ENCODE measurements around the gene MESP1. TPM values are rescaled to one million over a fixed set of nuclear protein-coding genes. Genes with fewer than 3 reads are reported as not detected.

MESP1 gene
- total RNA-seq, 1 donor from 2014 or later = 2.7 TPM

DNA sequence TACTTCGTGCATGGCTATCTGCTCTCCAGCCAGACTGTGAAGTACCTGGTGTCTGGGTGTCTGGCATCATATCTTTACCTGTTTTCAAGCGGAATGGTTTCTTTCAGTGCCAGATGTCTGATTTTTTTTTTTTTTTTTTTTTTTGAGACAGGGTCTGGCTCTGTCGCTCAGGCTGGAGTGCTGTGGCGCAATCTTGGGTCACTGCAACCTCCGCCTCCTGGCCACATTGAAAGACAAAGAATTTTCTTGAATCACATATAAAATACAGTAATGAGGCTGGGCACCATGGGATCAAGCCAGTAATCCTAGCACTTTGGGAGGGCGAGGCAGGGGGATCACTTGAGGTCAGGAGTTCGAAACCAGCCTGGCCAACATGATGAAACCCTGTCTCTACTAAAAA lies 2.8 kb upstream of the MESP1 start:
- DNase-seq (ENCODE audit: extremely low spot score in 2 of 2) = no peak
- Histone ChIP-seq H3K36me3 (no peaks in the 10 kb centered on the region), H3K27ac (no peak overlapping the region), H3K27me3 (no peaks in the 10 kb centered on the region), H3K9me3 (no peaks in the 10 kb centered on the region), H3K4me1 (peaks cover 15% of the 10 kb centered on the region), H3K4me3 (no peak overlapping the region)
- intact Hi-C loops (cut with DNase I) = no loop called here
- TF ChIP-seq, protein P1, sequence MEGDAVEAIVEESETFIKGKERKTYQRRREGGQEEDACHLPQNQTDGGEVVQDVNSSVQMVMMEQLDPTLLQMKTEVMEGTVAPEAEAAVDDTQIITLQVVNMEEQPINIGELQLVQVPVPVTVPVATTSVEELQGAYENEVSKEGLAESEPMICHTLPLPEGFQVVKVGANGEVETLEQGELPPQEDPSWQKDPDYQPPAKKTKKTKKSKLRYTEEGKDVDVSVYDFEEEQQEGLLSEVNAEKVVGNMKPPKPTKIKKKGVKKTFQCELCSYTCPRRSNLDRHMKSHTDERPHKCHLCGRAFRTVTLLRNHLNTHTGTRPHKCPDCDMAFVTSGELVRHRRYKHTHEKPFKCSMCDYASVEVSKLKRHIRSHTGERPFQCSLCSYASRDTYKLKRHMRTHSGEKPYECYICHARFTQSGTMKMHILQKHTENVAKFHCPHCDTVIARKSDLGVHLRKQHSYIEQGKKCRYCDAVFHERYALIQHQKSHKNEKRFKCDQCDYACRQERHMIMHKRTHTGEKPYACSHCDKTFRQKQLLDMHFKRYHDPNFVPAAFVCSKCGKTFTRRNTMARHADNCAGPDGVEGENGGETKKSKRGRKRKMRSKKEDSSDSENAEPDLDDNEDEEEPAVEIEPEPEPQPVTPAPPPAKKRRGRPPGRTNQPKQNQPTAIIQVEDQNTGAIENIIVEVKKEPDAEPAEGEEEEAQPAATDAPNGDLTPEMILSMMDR (IDR thresholded peaks at IDR 0.05) = no peak
- no peak for TF ChIP-seq POLR2A (IDR thresholded peaks at IDR 0.05)
- no peak for TF ChIP-seq POLR2AphosphoS5 (IDR thresholded peaks at IDR 0.05; ENCODE audit: insufficient read depth in 1 of 2, low read depth in 1 of 2)

DNA sequence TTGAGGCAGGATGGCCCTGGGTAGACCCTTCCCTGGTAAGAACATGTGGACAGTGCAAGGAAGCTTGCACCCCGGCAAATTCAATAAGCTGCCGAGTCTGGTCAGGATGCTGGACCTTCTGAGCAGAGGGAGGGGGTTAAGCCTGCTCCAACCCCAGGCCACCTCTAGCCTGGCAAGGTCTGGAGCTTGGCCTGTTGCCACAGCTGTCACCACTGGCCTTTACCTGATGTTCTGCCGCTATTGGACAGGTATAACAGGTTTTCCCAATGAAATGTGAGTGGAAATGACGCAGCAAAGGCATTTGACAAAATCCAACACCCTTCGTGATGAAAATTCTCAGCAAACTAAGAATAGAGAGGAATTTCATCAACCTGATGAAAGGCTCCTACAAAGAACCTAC lies 699 bp upstream of the MESP1 start:
- Histone ChIP-seq H3K4me3 (no peak overlapping the region), H3K27me3 (no peaks in the 10 kb centered on the region), H3K36me3 (no peaks in the 10 kb centered on the region), H3K27ac (no peak overlapping the region), H3K9me3 (no peaks in the 10 kb centered on the region), H3K4me1 (peaks cover 15% of the 10 kb centered on the region)
- TF ChIP-seq, protein P1 (IDR thresholded peaks at IDR 0.05) = no peak
- DNase-seq (ENCODE audit: extremely low spot score in 2 of 2) = no peak
- intact Hi-C loops (cut with DNase I) = no loop called here

DNA sequence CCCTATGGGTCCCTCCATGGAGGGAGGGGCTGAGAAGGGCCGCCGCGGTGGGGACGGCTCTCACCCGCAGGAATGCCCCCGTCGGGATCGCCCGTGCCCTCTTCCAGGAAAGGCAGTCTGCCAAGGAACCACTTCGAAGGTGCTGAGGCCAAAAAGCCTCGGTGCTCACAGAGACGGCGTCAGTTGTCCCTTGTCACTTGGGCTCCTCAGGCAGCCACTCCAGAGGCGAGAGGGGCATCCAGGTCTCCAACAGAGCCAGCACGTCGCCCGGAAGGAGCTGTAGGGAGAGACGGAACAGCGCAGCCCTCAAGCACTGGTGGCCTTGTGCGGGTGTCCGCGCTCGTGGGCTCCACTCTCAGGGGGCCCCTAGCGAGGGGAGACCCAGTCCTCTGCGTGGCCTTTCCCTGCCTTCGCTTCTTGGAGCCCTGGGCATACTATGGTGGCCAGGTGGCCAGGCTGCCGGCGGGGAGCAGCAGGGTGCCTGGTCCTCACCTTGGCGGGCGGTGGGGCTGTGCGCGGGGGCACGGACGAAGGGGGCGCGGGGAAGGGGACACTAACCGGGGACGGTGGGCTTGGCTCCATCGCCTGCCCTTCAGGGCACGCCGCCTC lies 994 bp downstream of the MESP1 start:
- peaks cover 15% of the 10 kb centered on the region for H3K4me1 ChIP-seq
- no peak overlapping the region for H3K27ac ChIP-seq
- no peaks in the 10 kb centered on the region for H3K9me3 ChIP-seq
- no peak for DNase-seq (ENCODE audit: extremely low spot score in 2 of 2)
- no peak for TF ChIP-seq POLR2AphosphoS5 (IDR thresholded peaks at IDR 0.05; ENCODE audit: insufficient read depth in 1 of 2, low read depth in 1 of 2)
- no peaks in the 10 kb centered on the region for H3K27me3 ChIP-seq
- H3K4me3 ChIP-seq = peak overlapping the region; percentile 51 to 79
- H3K36me3 ChIP-seq = no peaks in the 10 kb centered on the region
- intact Hi-C loops (cut with DNase I) = no loop called here

DNA sequence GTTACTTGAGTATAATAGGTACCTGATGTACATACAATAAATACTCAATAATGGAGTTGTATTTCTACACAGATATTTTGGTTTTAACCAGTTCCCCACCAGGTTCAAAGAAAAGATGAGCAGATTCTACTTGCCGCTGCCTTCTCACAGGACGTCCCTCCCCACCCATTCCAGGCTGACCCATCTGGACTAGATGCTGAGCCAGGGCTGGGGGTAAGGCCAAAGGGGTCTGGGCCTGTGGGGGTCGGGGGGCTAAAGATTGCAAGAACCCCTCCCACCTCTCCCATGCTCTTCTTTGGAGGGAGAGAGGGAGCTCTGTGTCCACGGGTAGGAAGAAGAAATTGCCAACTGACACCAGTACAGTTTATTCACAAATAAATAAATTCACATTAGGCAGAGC lies 1.5 kb downstream of the MESP1 start:
- no peak for TF ChIP-seq POLR2A (IDR thresholded peaks at IDR 0.05)
- TF ChIP-seq, protein P1 (IDR thresholded peaks at IDR 0.05) = no peak
- no peak for TF ChIP-seq POLR2AphosphoS5 (IDR thresholded peaks at IDR 0.05; ENCODE audit: insufficient read depth in 1 of 2, low read depth in 1 of 2)
- no peaks in the 10 kb centered on the region for H3K27me3 ChIP-seq
- H3K36me3 ChIP-seq = no peaks in the 10 kb centered on the region
- intact Hi-C loops (cut with DNase I) = no loop called here
- no peak for DNase-seq (ENCODE audit: extremely low spot score in 2 of 2)
- no peak overlapping the region for H3K27ac ChIP-seq
- H3K4me3 ChIP-seq = no peak overlapping the region
- no peaks in the 10 kb centered on the region for H3K9me3 ChIP-seq
- H3K4me1 ChIP-seq = peaks cover 15% of the 10 kb centered on the region

DNA sequence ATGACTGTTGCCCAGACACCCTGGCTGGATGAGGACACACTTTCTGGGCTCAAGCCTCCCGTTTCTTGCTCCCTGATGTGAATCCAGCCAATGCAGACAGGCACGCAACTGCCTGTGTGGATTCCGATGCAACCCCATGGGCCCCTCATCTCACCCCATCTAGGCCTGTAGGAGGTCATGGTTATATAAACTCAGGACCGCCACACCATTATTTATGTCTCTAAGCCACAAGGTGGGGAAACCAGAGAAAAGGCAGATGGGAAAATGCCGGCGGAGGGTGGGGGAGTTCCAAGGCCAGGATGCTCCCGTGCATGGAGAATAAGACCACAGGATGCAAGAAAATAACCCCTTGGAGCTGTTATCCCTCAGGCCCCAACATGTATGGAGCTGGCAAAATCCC lies 2.0 kb downstream of the MESP1 start:
- H3K9me3 ChIP-seq = no peaks in the 10 kb centered on the region
- DNase-seq (ENCODE audit: extremely low spot score in 2 of 2) = no peak
- H3K4me1 ChIP-seq = peaks cover 15% of the 10 kb centered on the region
- intact Hi-C loops (cut with DNase I) = no loop called here
- no peak overlapping the region for H3K4me3 ChIP-seq
- no peak for TF ChIP-seq POLR2AphosphoS5 (IDR thresholded peaks at IDR 0.05; ENCODE audit: insufficient read depth in 1 of 2, low read depth in 1 of 2)
- TF ChIP-seq, protein P1 (IDR thresholded peaks at IDR 0.05) = no peak
- no peak for TF ChIP-seq POLR2A (IDR thresholded peaks at IDR 0.05)
- no peaks in the 10 kb centered on the region for H3K36me3 ChIP-seq
- H3K27ac ChIP-seq = no peak overlapping the region
- H3K27me3 ChIP-seq = no peaks in the 10 kb centered on the region
